ENCODE measurements around the gene PLEKHG5.

- TF ChIP-seq POLR2A (IDR thresholded peaks at IDR 0.05) (no peak), CTCF (IDR thresholded peaks at IDR 0.05) (no peak)
Observed at GRCh38 chr1:6419804-6420453, 71.5 kb downstream of the PLEKHG5 start, which contains the start of gene HES2.

Data from lower leg skin (tissue), 3 donors.